Small intestine (tissue), 7 donors: Measurements from ENCODE around the gene NFATC2. TPM values are rescaled to one million over a fixed set of nuclear protein-coding genes. Genes with fewer than 3 reads are reported as not detected.

Experiments
- DNase-seq, 2 donors: peaks; one replicate each; pipeline versions ENCODE4 v3.0.0 to v3.0.0-alpha.2; 2013
- FAIRE-seq: peaks from 2 replicates; lab custom pipeline; 2012; peaks lifted over from hg19 to GRCh38; lab: Jason Lieb, UNC
- H3K27ac ChIP-seq, 3 donors: one replicate each; pipeline ENCODE4 v1.5.1; 2013; ENCODE audit warnings: low read length in 2 of 3, mild to moderate bottlenecking in 2 of 3, control low read depth in 1 of 3, inconsistent platforms in 1 of 3, low read depth in 1 of 3, moderate library complexity in 1 of 3
- H3K27me3 ChIP-seq, 3 donors: one replicate each; pipeline ENCODE4 v1.6.1; 2013; ENCODE audit warnings: low read length in 3 of 3, inconsistent platforms in 1 of 3; ENCODE audit not compliant: control insufficient read depth in 3 of 3, insufficient read depth in 3 of 3
- H3K36me3 ChIP-seq, 3 donors: one replicate each; pipeline ENCODE4 v1.6.1; 2013; ENCODE audit warnings: low read length in 3 of 3, inconsistent platforms in 1 of 3, low read depth in 1 of 3, mild to moderate bottlenecking in 1 of 3, moderate library complexity in 1 of 3; ENCODE audit not compliant: control insufficient read depth in 3 of 3, insufficient read depth in 2 of 3
- H3K4me1 ChIP-seq, 3 donors: one replicate each; pipeline ENCODE4 v1.6.1; 2013; ENCODE audit warnings: low read length in 2 of 3, inconsistent platforms in 1 of 3, low read depth in 1 of 3, mild to moderate bottlenecking in 1 of 3, moderate library complexity in 1 of 3; ENCODE audit not compliant: control insufficient read depth in 3 of 3, insufficient read depth in 2 of 3
- H3K4me3 ChIP-seq, 3 donors: one replicate each; pipeline ENCODE4 v1.5.1; 2013; ENCODE audit warnings: low read length in 3 of 3, control low read depth in 1 of 3, inconsistent platforms in 1 of 3, low read depth in 1 of 3, mild to moderate bottlenecking in 1 of 3, moderate library complexity in 1 of 3
- H3K9me3 ChIP-seq, 2 donors: one replicate each; pipeline ENCODE4 v1.6.1; 2013; ENCODE audit warnings: low read depth in 1 of 2, low read length in 1 of 2; ENCODE audit not compliant: control insufficient read depth in 2 of 2, insufficient read depth in 1 of 2
- WGBS, 3 donors: extraction: QIAGEN DNeasy Blood & Tissue Kit; methylation state at CpG; one replicate each; pipeline ENCODE4 v1.1.7; 2013; 5-methylcytosine and 5-hydroxymethylcytosine counted together
- polyA plus RNA-seq, 4 donors: library from polyadenylated mRNA; stranded (reverse) in 3 of 4; unstranded in 1 of 4; fragments of 200-250 nt in 3 of 4; fragments of 120-200 nt in 1 of 4; gene quantifications; one replicate each; pipeline versions ENCODE4 v1.2.1 to v1.2.3, GENCODE V29; 2013
- donor health status: healthy with polysubstance abuse.
- donor health status: control.
- donor health status: control.
- donor health status: Bipolar disorder and iron deficiency.
- donor health status: healthy.

The NFATC2 gene
- polyA plus RNA-seq, 4 donors: 3.1 to 19.4 (median 6.2) TPM

GRCh38 chr20:51410586-51411325, 131.8 kb downstream of the NFATC2 start:
- FAIRE-seq: no peak
- Histone ChIP-seq H3K27me3 (no peaks in the 10 kb centered on the region), H3K27ac (no peak overlapping the region), H3K36me3 (peaks cover 0 to 63% (median 2%) of the 10 kb centered on the region in 3 donors), H3K4me1 (no peaks in the 10 kb centered on the region), H3K4me3 (no peak overlapping the region), H3K9me3 (no peaks in the 10 kb centered on the region)
- WGBS, 3 donors: 92 to 97% (median 95%) methylated on average over 4 of the region's 4 CpGs
- DNase-seq: no peak

- H3K36me3 ChIP-seq: peaks cover 0 to 66% (median 5%) of the 10 kb centered on the region in 3 donors
- 76 to 83% (median 78%) methylated on average over 10 of the region's 10 CpGs for WGBS, 3 donors
Measured at GRCh38 chr20:51409192-51409880, 133.2 kb downstream of the NFATC2 start.

GRCh38 chr20:51404297-51405060, 138.0 kb downstream of the NFATC2 start:
- 72 to 92% (median 75%) methylated on average over 10 of the region's 10 CpGs for WGBS, 3 donors
- DNase-seq (peak in 1 of 2 donors; percentile 64), FAIRE-seq (no peak)
- Histone ChIP-seq H3K27ac (peak overlapping the region in 2 of 3 donors; percentile 80 to 86), H3K36me3 (peaks cover 0 to 63% (median 5%) of the 10 kb centered on the region in 3 donors), H3K4me1 (peaks cover 0 to 1% (median 0%) of the 10 kb centered on the region in 3 donors), H3K9me3 (no peaks in the 10 kb centered on the region), H3K4me3 (no peak overlapping the region), H3K27me3 (no peaks in the 10 kb centered on the region)

More at GRCh38 chr20:51409192-51409880, 133.2 kb downstream of the NFATC2 start:
- Histone ChIP-seq H3K9me3 (no peaks in the 10 kb centered on the region), H3K4me3 (no peak overlapping the region), H3K27me3 (no peaks in the 10 kb centered on the region), H3K27ac (no peak overlapping the region), H3K4me1 (no peaks in the 10 kb centered on the region)
- DNase-seq: no peak
- FAIRE-seq: no peak

GRCh38 chr20:51403466-51404220, 138.9 kb downstream of the NFATC2 start:
- WGBS, 3 donors: 90 to 93% (median 91%) methylated on average over 9 of the region's 9 CpGs
- Histone ChIP-seq H3K9me3 (no peaks in the 10 kb centered on the region), H3K4me1 (peaks cover 0 to 3% (median 2%) of the 10 kb centered on the region in 3 donors), H3K27ac (peak overlapping the region in 1 of 3 donors; percentile 44), H3K36me3 (peaks cover 0 to 63% (median 5%) of the 10 kb centered on the region in 3 donors), H3K4me3 (no peak overlapping the region), H3K27me3 (no peaks in the 10 kb centered on the region)
- FAIRE-seq (no peak), DNase-seq (no peak)

- Histone ChIP-seq H3K4me1 (peaks cover 0 to 3% (median 3%) of the 10 kb centered on the region in 3 donors), H3K27ac (no peak overlapping the region)
- WGBS, 3 donors: 18 to 35% (median 31%) methylated on average over 2 of the region's 2 CpGs
Measured at GRCh38 chr20:51402201-51402600, 140.3 kb downstream of the NFATC2 start.

DNA sequence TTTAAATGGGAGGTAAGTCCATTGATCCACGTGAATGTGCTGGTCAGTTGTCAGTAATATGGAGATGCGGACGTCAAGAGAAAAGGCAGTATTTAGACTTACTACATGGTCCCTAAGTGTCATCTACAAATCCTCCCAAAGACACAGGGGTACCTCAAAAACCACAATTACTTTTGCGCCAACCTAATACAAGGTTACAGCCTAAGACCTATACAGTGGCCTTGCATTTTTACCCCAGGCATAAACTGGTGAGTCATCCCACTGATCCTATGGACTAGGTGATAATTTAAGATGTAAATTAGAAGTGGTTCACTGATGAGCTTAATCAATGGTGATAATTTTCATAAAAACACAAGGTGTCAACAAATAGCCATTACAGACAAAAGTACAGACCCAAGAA, 141.0 kb downstream of the NFATC2 start:
- Histone ChIP-seq H3K27ac (peak overlapping the region in 1 of 3 donors; percentile 15), H3K4me1 (peaks cover 0 to 3% (median 3%) of the 10 kb centered on the region in 3 donors), H3K9me3 (no peaks in the 10 kb centered on the region), H3K27me3 (no peaks in the 10 kb centered on the region), H3K36me3 (peaks cover 0 to 65% (median 3%) of the 10 kb centered on the region in 3 donors), H3K4me3 (no peak overlapping the region)
- 80 to 91% (median 89%) methylated on average over 4 of the region's 4 CpGs for WGBS, 3 donors
- FAIRE-seq (no peak), DNase-seq (no peak)

More at GRCh38 chr20:51402201-51402600, 140.3 kb downstream of the NFATC2 start:
- Histone ChIP-seq H3K4me3 (no peak overlapping the region), H3K9me3 (no peaks in the 10 kb centered on the region), H3K36me3 (peaks cover 0 to 65% (median 3%) of the 10 kb centered on the region in 3 donors), H3K27me3 (no peaks in the 10 kb centered on the region)
- FAIRE-seq (no peak), DNase-seq (peak in 1 of 2 donors; percentile 63)

- Histone ChIP-seq H3K27ac (peak overlapping the region in 2 of 3 donors; percentile 65 to 79), H3K4me3 (no peak overlapping the region), H3K9me3 (no peaks in the 10 kb centered on the region), H3K4me1 (peaks cover 0 to 3% (median 3%) of the 10 kb centered on the region in 3 donors), H3K27me3 (no peaks in the 10 kb centered on the region), H3K36me3 (peaks cover 0 to 59% (median 0%) of the 10 kb centered on the region in 3 donors)
- FAIRE-seq (no peak), DNase-seq (peak in 1 of 2 donors; percentile 61)
- WGBS, 3 donors: 64 to 87% (median 70%) methylated on average over 17 of the region's 17 CpGs
Measured at GRCh38 chr20:51400051-51400926, 142.2 kb downstream of the NFATC2 start.
